Superior temporal gyrus (tissue), 1 donor: ENCODE data around the gene BIRC3.
A peak's percentile ranks its signal among the peaks of the same experiment; 100 is the strongest.
"Not testable (repeated sequence)": the region's sequence is repeated elsewhere in the genome, so short reads cannot be mapped to it uniquely, and the experiment has no call there.

ENCODE experiments used
- DNase-seq: peaks from one replicate; pipeline ENCODE4 v3.0.0-alpha.2; 2016; ENCODE audit errors: extremely low spot score

The BIRC3 gene

GRCh38 chr11:102323542-102324251 is 6.4 kb downstream of the BIRC3 start:
- no peak for DNase-seq

- no peak for DNase-seq
These were observed 7.8 kb downstream of the BIRC3 start for GRCh38 chr11:102325088-102325487.

GRCh38 chr11:102328748-102329147 is 11.5 kb downstream of the BIRC3 start:
- no peak for DNase-seq

- no peak for DNase-seq
These were observed 12.9 kb downstream of the BIRC3 start for GRCh38 chr11:102330231-102330630.

GRCh38 chr11:102331341-102331740 is 14.1 kb downstream of the BIRC3 start:
- no peak for DNase-seq

- DNase-seq: no peak
These were observed 15.3 kb downstream of the BIRC3 start for GRCh38 chr11:102332611-102332994.

DNA sequence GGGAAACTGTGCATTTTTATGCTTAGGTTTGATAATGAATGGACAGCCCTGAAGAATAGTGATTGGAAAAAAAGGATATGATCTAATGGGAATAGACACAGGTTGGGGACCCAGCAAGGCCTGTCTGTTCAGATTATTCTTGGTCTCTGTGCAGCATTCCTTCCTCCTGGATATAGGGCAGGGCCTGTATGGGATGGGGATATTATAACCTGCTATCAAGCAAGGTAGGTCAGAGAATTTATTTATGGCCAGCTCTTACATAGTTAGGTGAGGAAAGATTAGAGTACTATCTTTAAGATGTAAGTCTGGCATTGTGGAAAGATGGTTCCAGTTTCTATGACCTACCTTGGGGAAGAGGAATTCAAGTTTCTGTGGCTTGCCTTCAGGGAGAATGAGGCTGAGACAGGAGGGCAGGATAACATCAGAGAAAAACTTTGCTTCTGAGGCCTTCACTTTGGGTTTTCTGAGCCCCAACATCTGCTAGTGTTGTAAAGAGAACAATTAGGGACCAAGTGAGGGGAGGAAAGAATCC is 21.3 kb downstream of the BIRC3 start:
- DNase-seq: no peak

DNA sequence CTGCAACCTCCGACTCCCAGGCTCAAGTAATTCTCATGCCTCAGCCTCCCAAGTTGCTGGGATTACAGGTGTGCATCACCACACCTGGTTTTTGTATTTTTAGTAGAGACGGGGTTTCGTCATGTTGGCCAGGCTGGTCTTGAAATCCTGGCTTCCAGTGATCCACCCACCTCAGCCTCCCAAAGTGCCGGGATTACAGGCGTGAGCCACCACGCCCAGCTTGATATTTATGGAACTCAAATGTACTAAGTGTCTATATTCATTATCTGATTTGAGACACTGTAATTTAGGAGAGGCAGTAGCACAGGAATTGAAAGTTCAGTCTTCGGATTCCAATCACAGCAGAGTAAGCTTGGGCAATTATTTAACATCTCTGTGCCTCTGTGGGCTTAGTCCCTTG is 24.0 kb downstream of the BIRC3 start:
- not testable (repeated sequence) for DNase-seq

DNA sequence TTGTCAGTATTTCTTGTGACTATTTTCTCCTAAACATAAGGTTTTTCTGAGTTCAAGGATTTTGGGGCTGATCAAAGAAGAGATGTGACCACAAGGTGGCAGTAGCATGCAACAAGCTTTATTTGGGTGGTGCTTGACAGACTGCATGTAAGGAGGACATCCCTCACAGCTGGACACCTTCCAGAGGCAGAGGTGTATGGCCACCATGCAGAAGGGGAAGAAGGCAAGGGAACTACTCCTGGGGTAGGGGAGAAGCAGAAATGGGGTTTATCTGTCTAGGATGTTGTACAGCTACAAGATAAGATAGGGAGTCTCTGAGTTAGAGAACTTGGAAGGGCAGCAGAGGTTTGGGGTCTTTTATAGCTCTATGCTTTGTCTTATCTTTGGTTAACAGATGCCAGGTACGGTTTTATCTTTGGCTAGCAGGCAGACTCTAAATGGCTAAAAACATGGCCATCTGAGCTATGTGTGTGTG is 24.6 kb downstream of the BIRC3 start:
- peak; percentile 92 for DNase-seq

- no peak for DNase-seq
These were observed 26.5 kb downstream of the BIRC3 start for GRCh38 chr11:102343809-102344208.

DNA sequence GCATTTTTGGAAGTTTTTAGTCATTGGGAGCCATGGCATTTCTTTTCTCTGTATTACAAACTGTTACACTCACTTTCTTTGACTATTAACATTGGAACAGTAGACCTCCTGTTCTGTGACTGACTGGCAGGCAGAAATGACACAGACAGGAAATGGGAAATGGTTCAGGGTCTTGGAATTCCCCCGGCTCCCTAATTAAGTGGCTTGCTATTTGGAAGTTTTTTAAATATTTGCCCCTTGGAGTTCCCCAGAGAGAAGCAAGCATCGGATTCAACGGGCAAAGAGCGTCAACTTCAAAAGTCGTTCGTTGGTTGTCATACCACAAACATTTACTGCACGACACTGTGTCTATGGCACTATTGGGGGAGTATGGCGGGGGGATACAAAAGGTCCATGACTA is 28.6 kb downstream of the BIRC3 start:
- no peak for DNase-seq

GRCh38 chr11:102346456-102346747 is 29.1 kb downstream of the BIRC3 start:
- peak; percentile 82 for DNase-seq

DNA sequence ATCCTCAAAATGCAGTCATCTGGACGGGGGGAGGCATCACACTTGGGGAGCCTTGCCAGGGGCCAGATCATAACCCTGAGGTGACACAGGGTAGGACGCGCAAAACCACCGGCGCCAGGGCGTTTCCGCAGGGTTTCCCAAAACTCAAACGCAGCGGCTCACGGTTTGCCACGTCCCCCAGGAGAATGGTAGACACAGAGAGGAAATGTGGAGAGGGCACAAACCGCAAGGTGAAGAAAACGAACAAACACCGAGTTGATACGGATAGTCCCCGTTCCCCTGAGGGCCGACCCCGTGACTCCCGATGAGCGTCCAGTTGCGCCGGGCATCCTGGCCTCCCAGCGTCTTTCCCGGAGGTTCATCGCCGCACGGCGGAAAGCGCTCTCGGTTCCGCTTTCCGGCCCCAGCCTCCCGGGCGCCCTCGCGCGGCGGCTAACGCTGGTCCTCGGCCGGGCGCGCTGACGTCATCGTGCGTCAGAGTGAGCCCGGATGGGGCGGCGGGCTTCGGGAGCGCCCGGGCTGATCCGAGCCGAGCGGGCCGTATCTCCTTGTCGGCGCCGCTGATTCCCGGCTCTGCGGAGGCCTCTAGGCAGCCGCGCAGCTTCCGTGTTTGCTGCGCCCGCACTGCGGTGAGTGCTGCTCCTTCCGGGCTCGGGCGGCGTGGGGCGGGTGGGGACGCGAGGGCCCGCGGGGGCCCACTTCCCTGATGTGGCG is 29.6 kb downstream of the BIRC3 start, which contains the start of gene BIRC2:
TSS of gene BIRC2 (plus strand) at position 467 of the 714 bp plus-strand sequence. CDS start 2,641 bp downstream, outside the sequence.
- DNase-seq: peak; percentile 95

DNA sequence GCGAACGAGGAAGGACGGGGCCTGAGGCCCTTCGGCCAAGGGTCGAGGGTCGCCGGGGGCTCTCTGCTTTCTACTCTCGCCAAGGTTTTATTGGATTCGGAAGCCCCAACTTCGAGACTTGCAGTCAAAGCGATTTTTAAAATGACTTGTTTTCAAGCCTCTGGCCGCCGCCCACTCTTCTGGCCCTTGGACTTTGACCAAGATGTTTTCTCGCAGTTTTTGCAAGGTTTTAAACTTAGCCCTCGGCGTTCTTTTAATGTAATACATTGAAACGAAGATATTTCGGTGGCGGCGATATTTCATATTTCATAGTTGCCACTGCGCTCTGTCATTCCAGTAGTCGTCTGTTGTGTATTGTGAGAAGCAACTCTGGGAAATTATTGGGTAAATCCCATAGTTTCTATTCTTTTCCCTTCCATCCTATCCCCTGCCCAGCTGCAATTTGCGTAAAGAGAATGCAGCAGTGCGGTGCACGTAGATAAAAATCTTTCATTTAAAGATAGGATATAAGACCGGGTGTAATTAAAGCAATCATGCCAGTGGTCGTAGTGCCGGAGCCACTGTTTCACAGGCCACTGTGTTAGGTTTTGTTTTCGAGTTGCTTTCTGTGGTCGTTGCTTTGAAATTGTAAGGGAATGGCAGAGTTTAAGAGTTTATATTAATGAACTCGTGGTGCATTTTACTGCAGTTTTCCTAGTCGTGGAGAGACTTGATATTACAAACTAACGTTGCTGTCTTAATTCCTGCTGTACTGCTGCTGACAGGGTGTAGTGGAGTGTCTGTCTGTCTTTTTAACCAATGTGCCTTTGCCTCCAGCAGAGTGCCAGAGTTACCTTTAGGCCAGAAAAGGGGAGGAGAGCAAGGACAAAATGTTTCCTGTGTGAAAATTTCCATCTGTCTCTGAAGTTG is 30.4 kb downstream of the BIRC3 start:
- peak; percentile 75 for DNase-seq

- no peak for DNase-seq
These were observed 39.8 kb downstream of the BIRC3 start for GRCh38 chr11:102357116-102357515.

GRCh38 chr11:102359372-102359771 is 42.1 kb downstream of the BIRC3 start:
- no peak for DNase-seq

DNA sequence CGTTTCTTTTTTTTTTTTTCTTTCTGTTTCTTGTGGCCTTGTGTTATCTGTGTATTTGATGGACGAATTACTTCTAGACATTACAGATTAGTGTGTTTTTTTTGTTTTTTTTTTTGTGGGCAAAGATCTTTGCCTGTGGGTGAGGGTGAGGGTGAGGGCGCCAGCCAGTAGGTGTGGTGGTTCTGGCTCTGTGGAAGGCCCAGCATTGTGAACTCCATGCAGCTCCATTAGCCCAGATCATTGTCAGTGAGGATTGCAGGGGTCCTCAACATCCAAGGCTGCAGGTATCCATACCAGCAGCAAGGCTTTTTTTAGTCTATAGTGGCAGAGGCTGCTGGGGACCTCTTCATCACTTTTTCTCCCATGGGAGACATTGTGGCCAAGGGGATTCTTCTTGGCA is 43.4 kb downstream of the BIRC3 start:
- no peak for DNase-seq

GRCh38 chr11:102361086-102362031 is 44.1 kb downstream of the BIRC3 start:
- no peak for DNase-seq

GRCh38 chr11:102364991-102365390 is 47.7 kb downstream of the BIRC3 start:
- no peak for DNase-seq

GRCh38 chr11:102367364-102367763 is 50.1 kb downstream of the BIRC3 start:
- peak; percentile 71 for DNase-seq

- no peak for DNase-seq
These were observed 51.2 kb downstream of the BIRC3 start for GRCh38 chr11:102368472-102368871.
